ENCODE data around the gene PLD6. TPM values are rescaled to one million over a fixed set of nuclear protein-coding genes. Genes with fewer than 3 reads are reported as not detected.
A peak's percentile ranks its signal among the peaks of the same experiment; 100 is the strongest.

The PLD6 gene
- total and polyA plus RNA-seq, 10 of the 15 experiments (the other 5 are each of a cell fraction or from before 2014, with no cell fraction given), result 4.7 to 21.4 (median 12.0) TPM

DNA sequence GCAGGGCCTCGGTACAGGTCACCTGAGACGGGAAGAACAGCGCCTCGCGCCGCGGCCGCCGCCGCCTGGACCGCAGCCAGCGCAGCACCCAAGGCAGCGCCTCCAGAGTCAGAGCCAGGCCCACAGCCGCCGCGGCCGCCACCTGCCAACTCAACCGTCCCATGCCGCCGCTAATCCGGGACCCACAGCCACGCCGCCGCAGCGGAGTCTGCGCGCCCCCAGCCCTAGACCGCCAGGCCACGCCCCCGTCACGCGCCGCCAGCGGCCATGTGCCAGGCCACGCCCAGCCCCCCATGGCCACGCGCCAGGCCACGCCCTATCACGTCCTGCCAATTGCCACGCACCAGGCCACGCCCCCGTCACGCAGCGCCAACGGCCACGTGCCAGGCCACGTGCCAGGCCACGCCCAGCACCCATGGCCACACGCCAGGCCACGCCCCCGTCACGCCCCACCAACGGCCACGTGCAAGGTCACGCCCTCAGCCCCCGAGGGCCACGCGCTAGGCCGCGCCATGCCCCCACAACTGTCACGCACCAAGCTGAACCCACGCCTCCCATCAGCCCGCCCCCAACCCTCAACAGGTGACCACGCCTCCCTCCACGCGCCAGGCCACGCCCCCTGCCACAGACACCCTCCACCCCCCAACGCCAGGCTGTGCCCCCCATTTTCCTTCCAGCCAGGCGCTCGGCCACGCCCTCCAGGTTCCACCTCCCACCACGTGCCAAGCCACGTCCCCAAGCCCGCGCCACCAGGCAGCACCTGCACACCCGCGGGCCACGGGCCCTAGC lies at the start of gene PLD6 (continued):
- 0 out of 2 replicates have a peak, but pooled peaks have one; percentile 27 for TF ChIP-seq IRF4 (IDR thresholded peaks at IDR 0.05; ENCODE audit: low read depth, low read length)
- peak; percentile 86 for TF ChIP-seq POLR2A (IDR thresholded peaks at IDR 0.05; ENCODE audit: low read depth, low read length)
- TF ChIP-seq RUNX3 (IDR thresholded peaks at IDR 0.05; ENCODE audit: low read length), result peak; percentile 75
- TF ChIP-seq SMAD1 (IDR thresholded peaks at IDR 0.05; ENCODE audit: low read depth, partially characterized antibody), result no peak
- peak; percentile 77 for TF ChIP-seq SMARCA5 (IDR thresholded peaks at IDR 0.05)
- no peak for TF ChIP-seq ZNF384 (IDR thresholded peaks at IDR 0.05; ENCODE audit: borderline replicate concordance, low read depth, low read length)
- TF ChIP-seq BACH1 (IDR thresholded peaks at IDR 0.05; ENCODE audit: borderline replicate concordance), result peak; percentile 92
- peak; percentile 97 for TF ChIP-seq PAX5 (IDR thresholded peaks at IDR 0.05; ENCODE audit: borderline replicate concordance, low read depth, low read length)
- no peak for TF ChIP-seq RB1 (IDR thresholded peaks at IDR 0.05; ENCODE audit: borderline replicate concordance)
- peak; percentile 16; the same call in 1 of the 2 replicates for TF ChIP-seq NR2C1 (IDR thresholded peaks at IDR 0.05)
- peak; percentile 80; the same call in 1 of the 2 replicates for TF ChIP-seq CREB1 (IDR thresholded peaks at IDR 0.05; ENCODE audit: low read depth)
- peak; percentile 69 for TF ChIP-seq YY1 (IDR thresholded peaks at IDR 0.05; ENCODE audit: low read depth, low read length)
- TF ChIP-seq YBX1 (IDR thresholded peaks at IDR 0.05), result no peak
- TF ChIP-seq TAF1 (IDR thresholded peaks at IDR 0.05; ENCODE audit: borderline replicate concordance, low read depth, low read length), result peak; percentile 43; the same call in 1 of the 2 replicates
- TF ChIP-seq NRF1 (conservative IDR thresholded peaks at IDR 0.05; ENCODE audit: low read depth, low read length), result peak; percentile 33; the same call in 1 of the 2 replicates
- TF ChIP-seq, protein P1, sequence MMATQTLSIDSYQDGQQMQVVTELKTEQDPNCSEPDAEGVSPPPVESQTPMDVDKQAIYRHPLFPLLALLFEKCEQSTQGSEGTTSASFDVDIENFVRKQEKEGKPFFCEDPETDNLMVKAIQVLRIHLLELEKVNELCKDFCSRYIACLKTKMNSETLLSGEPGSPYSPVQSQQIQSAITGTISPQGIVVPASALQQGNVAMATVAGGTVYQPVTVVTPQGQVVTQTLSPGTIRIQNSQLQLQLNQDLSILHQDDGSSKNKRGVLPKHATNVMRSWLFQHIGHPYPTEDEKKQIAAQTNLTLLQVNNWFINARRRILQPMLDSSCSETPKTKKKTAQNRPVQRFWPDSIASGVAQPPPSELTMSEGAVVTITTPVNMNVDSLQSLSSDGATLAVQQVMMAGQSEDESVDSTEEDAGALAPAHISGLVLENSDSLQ (IDR thresholded peaks at IDR 0.05), result peak; percentile 60; the same call in 1 of the 2 replicates
- 0 out of 2 replicates have a peak, but pooled peaks have one; percentile 10 for TF ChIP-seq EED (IDR thresholded peaks at IDR 0.05; ENCODE audit: low read depth)
- 0 out of 2 replicates have a peak, but pooled peaks have one; percentile 20 for TF ChIP-seq TCF12 (IDR thresholded peaks at IDR 0.05; ENCODE audit: low read depth, low read length)
- TF ChIP-seq KAT2A (conservative IDR thresholded peaks at IDR 0.05; ENCODE audit: control insufficient read depth, low read depth, low read length), result no peak
- TF ChIP-seq CHD4 (IDR thresholded peaks at IDR 0.05), result no peak
- TF ChIP-seq, protein P2, sequence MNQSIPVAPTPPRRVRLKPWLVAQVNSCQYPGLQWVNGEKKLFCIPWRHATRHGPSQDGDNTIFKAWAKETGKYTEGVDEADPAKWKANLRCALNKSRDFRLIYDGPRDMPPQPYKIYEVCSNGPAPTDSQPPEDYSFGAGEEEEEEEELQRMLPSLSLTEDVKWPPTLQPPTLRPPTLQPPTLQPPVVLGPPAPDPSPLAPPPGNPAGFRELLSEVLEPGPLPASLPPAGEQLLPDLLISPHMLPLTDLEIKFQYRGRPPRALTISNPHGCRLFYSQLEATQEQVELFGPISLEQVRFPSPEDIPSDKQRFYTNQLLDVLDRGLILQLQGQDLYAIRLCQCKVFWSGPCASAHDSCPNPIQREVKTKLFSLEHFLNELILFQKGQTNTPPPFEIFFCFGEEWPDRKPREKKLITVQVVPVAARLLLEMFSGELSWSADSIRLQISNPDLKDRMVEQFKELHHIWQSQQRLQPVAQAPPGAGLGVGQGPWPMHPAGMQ (IDR thresholded peaks at IDR 0.05; ENCODE audit: borderline replicate concordance), result no peak
- TF ChIP-seq STAT1 (conservative IDR thresholded peaks at IDR 0.05), result no peak
- peak; percentile 34; the same call in 1 of the 2 replicates for TF ChIP-seq BCL11A (IDR thresholded peaks at IDR 0.05; ENCODE audit: low read depth, low read length)
- peak; percentile 74 for TF ChIP-seq POLR2AphosphoS5 (IDR thresholded peaks at IDR 0.05; ENCODE audit: low read length)
- TF ChIP-seq IKZF1 (conservative IDR thresholded peaks at IDR 0.05), result peak; percentile 70
- TF ChIP-seq ZZZ3 (IDR thresholded peaks at IDR 0.05; ENCODE audit: control insufficient read depth, insufficient read length, low read depth), result no peak
- TF ChIP-seq RAD51 (IDR thresholded peaks at IDR 0.05), result peak; percentile 85
- no peak for TF ChIP-seq MTA2 (IDR thresholded peaks at IDR 0.05; ENCODE audit: low read depth)
- TF ChIP-seq ZNF207 (IDR thresholded peaks at IDR 0.05; ENCODE audit: borderline replicate concordance), result 0 out of 2 replicates have a peak, but pooled peaks have one; percentile 63
- TF ChIP-seq NFYA (IDR thresholded peaks at IDR 0.05; ENCODE audit: borderline replicate concordance, low read depth, low read length), result no peak
- TF ChIP-seq EGR1 (IDR thresholded peaks at IDR 0.05; ENCODE audit: borderline replicate concordance in 1 of 2, low read depth in 2 of 2, low read length in 2 of 2), result peak in 1 of 2 experiments; percentile 87; a peak in 1 of 3 replicates
- TF ChIP-seq IKZF2 (IDR thresholded peaks at IDR 0.05), result 0 out of 4 replicates have a peak, but pooled peaks of 1 of the 2 experiments have one; percentile 14
- 0 out of 2 replicates have a peak, but pooled peaks have one; percentile 64 for TF ChIP-seq HDGF (IDR thresholded peaks at IDR 0.05)

Data from GM12878 (cell line).